ENCODE measurements around the gene SMCP. TPM values are rescaled to one million over a fixed set of nuclear protein-coding genes. Genes with fewer than 3 reads are reported as not detected.

The SMCP gene
- total and polyA plus RNA-seq, 2 of the 13 experiments (the other 11 are each of a cell fraction or from before 2014, with no cell fraction given), result not detected

DNA sequence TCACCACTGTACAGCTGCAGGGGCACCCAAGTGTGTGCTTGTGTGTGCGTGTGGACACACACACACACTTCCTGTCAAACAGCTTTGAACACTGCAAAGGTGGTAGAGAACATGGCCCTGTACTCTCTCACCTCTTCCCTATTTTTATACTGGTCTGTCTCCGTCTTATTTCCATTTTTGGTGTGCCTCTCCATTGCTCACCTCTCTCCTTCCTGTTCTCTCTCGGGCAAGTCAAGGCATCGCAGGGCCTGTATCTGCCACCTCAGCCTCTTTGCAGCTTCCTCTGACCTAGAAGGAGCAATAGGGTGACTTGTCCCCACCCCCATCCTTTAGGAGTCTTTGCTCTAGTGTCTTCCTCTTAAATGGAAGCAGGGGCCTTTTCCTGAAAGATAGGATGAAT lies 2.2 kb downstream of the SMCP start:
- ChIA-PET POLR2A (no interaction called here), CTCF (ENCODE audit: low intra/inter-chr PET ratio, low total read pairs) (no interaction called here)
- Histone ChIP-seq H3K9ac (ENCODE audit: insufficient read depth, low read depth, low read length) (no peak overlapping the region), H3K4me2 (ENCODE audit: low read depth, low read length) (no peak overlapping the region), H4K20me1 (ENCODE audit: insufficient read depth, low read length) (no peaks in the 10 kb centered on the region), H3K36me3 (replicated peaks in 1 of 2; ENCODE audit: control insufficient read depth in 1 of 2, insufficient read depth in 2 of 2, low read length in 2 of 2) (no peaks in the 10 kb centered on the region), H2AFZ (ENCODE audit: low read length) (no peak overlapping the region), H3K4me1 (ENCODE audit: insufficient read depth, low read length) (peaks cover 6% of the 10 kb centered on the region), H3K9me3 (ENCODE audit: low read length) (no peaks in the 10 kb centered on the region), H3K27ac (ENCODE audit: extremely low read length, insufficient read depth, low read length) (no peak overlapping the region), H3K27me3 (ENCODE audit: control insufficient read depth in 1 of 2, insufficient read depth in 2 of 2, low read length in 2 of 2) (no peaks in the 10 kb centered on the region), H3K79me2 (ENCODE audit: insufficient read depth, low read length) (no peaks in the 10 kb centered on the region), H3K4me3 (replicated peaks in 1 of 3; ENCODE audit: insufficient read depth in 1 of 3, low read depth in 2 of 3, low read length in 3 of 3) (no peak overlapping the region)
- TF ChIP-seq, protein P1, sequence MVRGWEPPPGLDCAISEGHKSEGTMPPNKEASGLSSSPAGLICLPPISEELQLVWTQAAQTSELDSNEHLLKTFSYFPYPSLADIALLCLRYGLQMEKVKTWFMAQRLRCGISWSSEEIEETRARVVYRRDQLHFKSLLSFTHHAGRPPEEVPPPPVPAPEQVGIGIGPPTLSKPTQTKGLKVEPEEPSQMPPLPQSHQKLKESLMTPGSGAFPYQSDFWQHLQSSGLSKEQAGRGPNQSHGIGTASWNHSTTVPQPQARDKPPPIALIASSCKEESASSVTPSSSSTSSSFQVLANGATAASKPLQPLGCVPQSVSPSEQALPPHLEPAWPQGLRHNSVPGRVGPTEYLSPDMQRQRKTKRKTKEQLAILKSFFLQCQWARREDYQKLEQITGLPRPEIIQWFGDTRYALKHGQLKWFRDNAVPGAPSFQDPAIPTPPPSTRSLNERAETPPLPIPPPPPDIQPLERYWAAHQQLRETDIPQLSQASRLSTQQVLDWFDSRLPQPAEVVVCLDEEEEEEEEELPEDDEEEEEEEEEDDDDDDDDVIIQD (CRISPR knock-in tag; IDR thresholded peaks at IDR 0.05; ENCODE audit: low read depth), result no peak
- TF ChIP-seq MYPOP (CRISPR knock-in tag; IDR thresholded peaks at IDR 0.05), result no peak
- TF ChIP-seq WIZ (CRISPR knock-in tag; IDR thresholded peaks at IDR 0.05), result no peak
- no peak for TF ChIP-seq ZNF574 (CRISPR knock-in tag; IDR thresholded peaks at IDR 0.05)
- TF ChIP-seq ZNF816 (CRISPR knock-in tag; IDR thresholded peaks at IDR 0.05; ENCODE audit: borderline replicate concordance), result no peak
- TF ChIP-seq ZNF431 (CRISPR knock-in tag; IDR thresholded peaks at IDR 0.05; ENCODE audit: borderline replicate concordance, low read depth), result no peak
- WGBS (ENCODE audit: low lambda C conversion rate), result 51% methylated on average over 4 of the region's 4 CpGs
- FAIRE-seq (no peak), DNase-seq (ENCODE audit: low spot score) (no peak), ATAC-seq (no peak)
- BruUV-seq (replicated peaks), result no TSS peak
- intact Hi-C loops (cut with micrococcal nuclease; ENCODE audit: unreplicated experiment), result no loop called here
- in situ Hi-C loops (cut with HindIII; ENCODE audit: extremely low pct_ligation_motif_present, low pct_unique_long_range_greater_than_20kb), result no loop called here

All from HepG2 (cell line).